ENCODE data around the gene SYNPR. TPM values are rescaled to one million over a fixed set of nuclear protein-coding genes. Genes with fewer than 3 reads are reported as not detected.

Gene SYNPR
- total RNA-seq, 1 donor from 2014 or later, result not detected

DNA sequence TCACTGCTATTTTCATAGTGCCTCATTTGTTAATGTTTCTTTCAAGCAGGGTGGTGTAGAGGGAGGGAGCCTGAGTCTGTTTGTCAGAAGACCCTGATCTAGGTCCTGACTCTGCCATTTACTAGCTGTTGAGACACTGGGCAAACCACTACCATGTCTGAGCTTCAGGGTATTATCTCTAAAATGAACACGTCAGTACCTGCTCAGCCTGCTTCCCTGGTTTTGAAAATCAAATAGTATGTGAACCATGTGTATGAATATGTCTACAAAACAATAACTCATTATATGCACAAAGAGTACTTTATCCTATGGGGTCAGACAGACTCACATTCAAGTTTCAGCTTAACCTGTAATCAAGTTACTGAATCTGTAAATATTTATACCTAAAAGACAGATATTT, 25.1 kb downstream of the SYNPR start:
- no peak for DNase-seq (ENCODE audit: extremely low read depth, low read depth, low spot score)

DNA sequence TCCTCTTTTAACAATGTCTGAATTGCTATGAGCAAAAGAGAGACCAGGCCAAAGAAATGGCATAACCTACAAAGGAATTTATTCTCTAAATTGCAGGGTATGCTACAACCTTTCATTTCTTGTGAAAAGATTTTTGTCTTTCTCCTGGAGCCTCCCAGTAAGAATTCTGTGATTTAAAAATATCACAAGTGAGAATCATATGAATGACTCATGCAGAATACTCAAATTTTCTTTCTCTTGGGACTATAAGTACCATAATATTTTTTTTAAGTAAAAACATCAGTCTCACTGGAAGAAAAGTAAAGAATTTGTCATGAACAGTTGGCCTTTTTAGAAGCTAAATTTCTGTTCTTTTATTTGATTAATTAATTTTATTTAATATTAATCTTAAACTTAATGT, 26.3 kb downstream of the SYNPR start:
- no peak for DNase-seq (ENCODE audit: extremely low read depth, low read depth, low spot score)

DNA sequence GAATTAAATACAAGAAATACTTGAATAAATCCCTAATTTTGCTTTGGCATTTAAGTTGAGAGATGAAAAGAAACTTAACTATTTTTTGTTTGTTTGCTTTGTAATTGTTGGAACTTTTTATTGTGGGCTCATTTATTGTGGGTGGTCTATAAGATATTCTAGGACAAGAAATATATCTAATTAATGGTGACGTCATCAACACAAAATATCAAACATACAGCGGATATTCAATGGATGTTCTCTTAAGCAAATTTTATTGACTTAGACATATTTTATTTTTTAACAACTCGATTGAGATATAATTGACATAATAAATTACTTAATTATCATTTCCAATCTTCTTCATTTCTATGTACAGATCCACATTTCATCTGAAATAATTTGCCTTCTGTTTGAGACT, 30.0 kb downstream of the SYNPR start:
- no peak for DNase-seq (ENCODE audit: extremely low read depth, low read depth, low spot score)

DNA sequence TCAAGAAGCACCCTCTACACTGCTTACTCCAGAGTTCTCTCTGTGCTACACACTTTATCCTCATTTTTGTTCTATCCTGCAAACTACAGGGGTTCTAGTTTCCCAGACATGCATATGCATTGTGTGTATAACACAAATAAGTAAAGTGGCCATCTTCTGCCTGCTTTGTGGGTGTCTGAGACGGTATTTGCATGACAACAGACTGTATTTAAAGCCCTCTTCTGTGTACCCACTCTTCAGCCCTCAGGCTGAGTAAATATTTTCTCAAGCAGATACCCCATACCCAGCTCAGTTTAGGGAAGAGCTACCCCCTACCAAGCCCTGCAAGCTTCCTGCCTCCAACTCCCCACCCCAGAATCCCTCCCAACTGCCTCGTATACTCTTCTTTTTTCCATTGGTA, 31.7 kb downstream of the SYNPR start:
- DNase-seq (ENCODE audit: extremely low read depth, low read depth, low spot score), result no peak

DNA sequence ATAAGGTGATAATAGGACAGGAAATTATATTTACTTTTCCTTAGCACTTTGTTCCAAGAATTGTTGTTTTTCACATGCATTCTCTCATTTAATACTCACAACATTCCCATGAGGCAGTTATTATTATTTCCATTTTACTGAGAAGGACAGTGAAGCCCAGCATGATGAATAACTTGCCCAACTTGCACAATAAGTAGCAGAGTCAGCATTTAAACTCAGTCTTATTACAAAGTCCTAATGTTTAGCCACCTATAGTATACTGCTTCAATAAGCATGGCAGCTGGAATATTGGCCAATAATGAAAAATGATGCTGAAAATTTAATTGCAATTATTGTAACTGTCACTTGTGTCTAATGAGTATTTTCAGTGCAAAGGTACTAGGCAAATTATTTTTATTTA, 45.7 kb downstream of the SYNPR start:
- DNase-seq (ENCODE audit: extremely low read depth, low read depth, low spot score), result no peak

DNA sequence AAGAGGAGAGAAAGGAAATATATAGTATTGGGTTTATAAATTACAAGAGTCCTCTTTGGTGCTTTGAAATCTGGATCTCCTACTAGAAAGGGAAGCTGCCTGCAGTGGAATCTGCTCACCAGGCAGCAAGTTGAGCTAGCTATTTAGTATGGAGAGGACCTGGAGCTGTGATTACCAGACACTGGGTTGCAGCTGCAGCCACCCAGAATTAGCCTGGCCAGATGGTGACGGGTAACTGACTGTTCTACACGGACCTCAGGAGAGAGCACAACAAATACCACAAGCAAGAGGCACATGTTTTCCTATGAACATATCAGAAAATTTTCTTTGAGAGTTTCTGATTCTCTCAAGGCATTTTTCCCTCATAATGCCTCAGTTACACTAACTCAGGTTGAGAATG, 46.5 kb downstream of the SYNPR start:
- no peak for DNase-seq (ENCODE audit: extremely low read depth, low read depth, low spot score)

DNA sequence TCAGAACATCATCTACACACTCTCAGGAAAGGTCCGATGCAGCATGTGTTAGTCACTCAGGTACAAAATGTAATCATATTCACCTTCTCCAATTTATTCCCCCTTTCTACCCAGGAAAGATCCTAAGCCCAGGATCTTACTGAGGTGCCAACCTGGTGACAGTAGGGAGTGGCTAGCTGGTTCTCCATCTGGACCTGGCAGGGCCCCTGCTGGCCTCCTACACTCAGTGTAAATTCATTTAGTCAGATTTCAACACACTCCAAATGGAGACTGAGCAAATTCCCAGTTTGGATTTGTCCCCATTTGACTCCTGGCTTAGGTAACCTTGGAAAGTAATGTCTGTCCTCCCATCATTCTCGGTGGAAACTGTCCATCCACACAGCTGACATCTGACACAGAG, 47.3 kb downstream of the SYNPR start:
- no peak for DNase-seq (ENCODE audit: extremely low read depth, low read depth, low spot score)

DNA sequence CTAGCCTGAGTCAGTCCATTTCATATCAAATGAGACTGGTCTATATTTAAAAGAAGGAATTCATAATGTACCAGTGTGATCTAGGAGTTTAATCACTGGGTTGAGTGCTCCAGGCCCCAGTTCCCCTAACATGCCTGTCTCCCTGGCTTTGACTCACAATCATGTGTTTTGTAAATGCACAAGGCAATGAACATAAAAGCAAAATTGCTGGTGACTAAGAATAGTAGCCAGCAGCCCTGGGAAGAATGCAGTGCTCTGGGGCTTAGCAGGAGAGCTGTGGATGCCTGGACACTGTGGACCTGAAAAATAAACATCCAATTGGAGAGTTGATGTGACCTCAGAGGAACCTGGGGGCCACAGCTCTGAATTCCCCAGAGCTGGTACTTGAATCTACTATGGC, 50.3 kb downstream of the SYNPR start:
- no peak for DNase-seq (ENCODE audit: extremely low read depth, low read depth, low spot score)

DNA sequence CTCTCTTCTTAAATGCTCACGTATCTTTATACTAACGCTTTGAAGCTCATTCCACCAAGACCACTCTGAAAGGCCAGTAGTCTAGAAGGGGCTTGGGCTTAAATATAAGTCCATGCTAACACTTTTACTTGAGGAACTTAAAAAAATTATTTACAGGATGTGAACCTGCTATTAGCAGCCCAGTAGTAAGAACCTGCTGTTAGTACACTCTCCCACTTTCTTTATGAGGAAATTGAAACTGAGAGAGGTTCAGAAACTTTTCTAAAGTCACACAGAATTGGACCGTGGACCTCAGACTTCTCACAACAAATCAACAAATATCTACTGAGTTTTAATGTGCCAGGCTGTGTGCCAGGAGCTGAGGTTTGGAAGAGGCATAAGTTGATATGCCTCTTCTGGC, 53.4 kb downstream of the SYNPR start:
- no peak for DNase-seq (ENCODE audit: extremely low read depth, low read depth, low spot score)

DNA sequence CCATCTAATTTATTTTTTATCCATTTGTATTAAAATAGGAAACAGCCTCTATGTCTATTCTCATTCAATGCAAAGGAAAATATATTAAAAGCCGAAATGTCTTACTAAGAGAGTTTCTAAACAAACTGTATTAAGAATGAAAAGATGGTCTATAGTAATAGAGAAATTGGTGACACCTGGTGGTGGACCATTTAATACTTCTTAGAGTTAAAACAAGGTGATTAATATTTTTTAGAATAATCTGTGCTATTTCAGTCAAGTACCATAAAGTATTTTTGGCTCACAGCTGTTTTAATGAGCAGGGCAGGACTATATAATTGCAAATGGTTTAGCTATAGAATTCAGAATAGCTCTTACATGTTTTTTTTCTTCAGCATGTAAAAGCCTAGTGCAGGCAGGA, 55.7 kb downstream of the SYNPR start:
- DNase-seq (ENCODE audit: extremely low read depth, low read depth, low spot score), result no peak

DNA sequence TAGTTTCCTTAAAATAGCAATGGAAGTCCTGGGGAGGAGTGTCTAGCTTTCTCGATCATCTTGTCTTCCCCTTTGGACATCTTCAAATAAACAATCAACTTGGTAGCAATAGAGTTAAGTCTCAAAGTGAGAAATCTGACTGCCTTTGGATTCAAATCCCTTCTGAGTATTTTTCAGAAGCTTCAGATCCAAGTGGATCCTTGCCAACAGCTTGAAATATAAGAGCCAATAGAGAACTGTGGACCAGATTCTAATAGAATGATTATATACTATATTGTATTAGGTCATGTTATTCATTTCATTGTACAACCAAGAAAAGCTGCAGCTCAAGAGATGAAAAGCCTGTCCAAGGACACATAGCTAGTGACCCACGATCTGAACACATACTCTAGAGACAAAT, 60.2 kb downstream of the SYNPR start:
- no peak for DNase-seq (ENCODE audit: extremely low read depth, low read depth, low spot score)

DNA sequence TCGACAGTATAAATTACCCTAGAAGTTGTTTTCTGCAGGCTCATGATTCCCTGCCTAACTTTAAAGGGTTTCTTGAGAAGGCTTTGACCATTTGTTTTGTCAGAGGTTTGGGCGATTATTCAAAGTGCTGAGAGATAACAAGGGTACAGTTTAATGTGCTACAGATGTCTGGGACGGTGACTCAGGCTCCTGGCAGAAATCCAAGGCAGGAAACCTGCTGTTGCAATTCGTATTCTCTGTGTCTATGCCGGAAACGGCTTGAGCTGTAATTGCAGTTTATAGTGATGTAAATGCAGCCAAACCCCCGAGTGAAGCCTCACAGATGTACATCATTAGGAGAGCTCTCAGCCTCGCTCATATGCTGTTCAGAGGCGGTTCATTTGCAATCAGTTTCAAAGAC, 65.6 kb downstream of the SYNPR start:
- peak; percentile 67 for DNase-seq (ENCODE audit: extremely low read depth, low read depth, low spot score)

DNA sequence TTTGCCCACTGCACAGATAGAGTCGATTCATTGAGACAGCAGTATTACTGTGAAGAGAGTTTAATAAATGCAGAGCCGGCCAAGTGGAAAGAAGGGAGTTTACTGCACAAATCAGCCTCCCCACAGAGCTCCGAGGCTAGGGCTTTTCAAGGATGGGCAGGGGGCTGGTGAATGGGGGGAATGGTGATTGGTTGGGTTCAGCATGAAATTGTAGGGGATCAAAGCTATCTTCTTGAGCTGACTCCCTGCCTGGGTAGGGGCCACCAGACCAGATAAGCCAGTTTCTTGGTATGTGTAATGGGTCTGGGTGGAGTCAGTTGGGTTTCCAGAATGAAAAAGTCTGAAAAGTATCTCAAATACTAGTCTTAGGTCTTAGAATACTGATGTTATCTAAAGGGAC, 66.6 kb downstream of the SYNPR start:
- DNase-seq (ENCODE audit: extremely low read depth, low read depth, low spot score), result no peak

DNA sequence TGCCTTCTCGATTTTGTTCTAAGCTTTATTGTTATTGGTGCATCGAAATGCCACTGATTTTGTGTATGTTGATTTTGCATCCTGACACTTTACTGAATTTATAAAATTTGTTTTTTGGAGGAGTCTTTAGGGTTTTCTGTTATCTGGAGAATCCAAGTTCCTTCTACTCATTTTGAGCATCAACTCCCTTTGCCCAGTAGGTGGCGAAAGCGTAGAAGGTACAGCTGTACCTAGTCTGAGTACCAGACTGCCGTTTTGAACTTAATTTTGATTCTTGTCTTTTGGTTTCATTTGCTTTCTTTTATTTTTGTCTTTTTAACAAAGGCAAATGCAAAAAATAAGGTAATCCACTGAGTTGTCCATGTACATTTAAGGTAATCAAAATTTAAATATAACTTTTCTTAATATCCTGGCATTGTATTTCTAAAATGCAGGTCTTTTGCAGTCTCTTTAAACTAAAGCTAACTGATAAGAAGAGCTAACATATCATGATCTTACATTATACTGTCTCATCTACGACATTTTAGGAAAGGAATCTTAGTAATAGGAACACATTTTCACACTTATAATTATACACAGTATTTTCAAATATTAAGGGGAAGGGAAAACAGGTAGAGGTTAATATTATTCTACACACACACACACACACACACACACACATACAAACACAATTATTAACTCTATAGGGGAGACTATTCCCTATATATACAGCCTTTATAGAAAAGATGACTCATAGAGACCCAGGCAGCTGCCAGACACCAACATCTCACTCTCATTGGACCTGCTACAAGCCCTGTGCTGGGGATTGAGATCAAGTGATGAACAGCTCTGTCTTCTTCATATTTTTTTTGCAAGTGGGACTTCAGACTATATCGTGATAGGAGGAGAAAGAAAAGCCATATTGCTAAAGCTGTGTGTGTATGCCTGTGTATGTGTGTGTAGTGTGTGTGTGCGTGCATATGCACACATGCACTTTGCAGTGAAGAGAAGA, 71.8 kb downstream of the SYNPR start:
- DNase-seq (ENCODE audit: extremely low read depth, low read depth, low spot score), result no peak

DNA sequence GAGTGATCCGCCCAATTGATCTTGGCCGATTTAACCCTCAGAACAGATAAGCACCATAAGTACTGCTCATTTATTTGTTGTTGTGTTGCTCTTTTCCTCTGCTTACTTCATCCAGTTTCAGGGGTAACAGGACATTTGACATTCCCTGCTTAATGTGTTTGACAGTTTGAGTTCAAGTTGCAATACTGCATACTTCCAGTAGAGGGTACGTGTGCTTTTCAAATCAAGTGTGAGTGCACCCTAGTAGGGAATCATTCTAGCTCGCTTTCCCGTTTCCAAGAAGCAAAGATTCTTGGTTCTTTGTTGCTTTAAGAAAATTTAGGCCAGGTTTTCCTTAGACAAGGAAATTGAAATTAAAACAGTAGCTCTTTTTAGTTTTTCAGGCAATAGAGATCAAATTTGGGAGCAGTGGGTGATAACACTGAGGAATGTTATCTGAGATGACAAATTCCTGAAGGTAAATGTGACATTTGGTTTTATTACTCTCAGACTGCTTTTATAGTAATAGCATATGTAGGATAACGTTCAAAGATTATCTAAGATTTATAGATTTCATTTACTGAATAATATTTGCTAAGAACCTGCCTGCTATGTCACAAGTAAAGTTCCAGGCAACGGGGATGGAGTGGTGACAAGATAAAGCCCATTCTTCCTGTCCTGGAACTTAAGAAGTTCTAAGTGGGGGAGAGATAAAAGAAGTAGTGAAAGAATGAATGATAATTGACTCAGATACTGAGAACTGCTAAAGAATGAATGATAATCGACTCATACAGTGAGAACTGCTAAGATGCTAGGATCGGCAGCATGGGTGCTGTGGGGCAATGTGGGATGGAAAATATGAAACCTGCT, 73.3 kb downstream of the SYNPR start:
- peak; percentile 55 for DNase-seq (ENCODE audit: extremely low read depth, low read depth, low spot score)

DNA sequence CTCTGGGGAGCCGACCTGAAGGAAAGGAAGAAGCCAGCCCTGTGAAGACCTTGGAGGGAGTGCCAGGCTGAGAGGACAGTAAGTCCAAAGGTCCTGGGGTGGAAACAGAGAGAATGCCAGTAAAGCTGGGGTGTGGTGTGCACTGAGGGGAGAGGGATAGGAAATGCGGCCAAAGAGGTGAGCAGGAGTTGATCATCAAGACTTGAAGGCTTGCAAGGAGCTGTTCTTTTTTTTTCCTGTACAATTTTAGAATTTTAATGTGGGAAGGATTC, 73.8 kb downstream of the SYNPR start:
- DNase-seq (ENCODE audit: extremely low read depth, low read depth, low spot score), result no peak

DNA sequence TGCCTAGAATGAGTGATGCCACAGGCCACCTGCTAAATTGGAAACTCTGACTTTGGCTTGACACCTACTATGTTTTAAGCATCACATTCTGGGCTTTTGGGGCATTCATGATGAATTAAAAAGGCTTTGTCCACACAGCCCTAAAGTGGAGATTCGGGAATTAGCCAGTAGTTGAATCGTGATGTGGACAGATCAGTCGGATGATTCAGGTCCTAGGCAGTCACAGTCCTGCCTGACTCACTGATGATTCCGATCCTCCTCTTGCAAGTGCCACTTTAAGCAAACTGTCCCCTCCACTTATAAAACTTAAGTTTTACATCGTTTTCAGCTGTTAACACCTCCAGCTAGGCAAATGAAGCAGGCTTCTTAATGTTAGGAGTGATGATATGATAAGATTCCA, 75.3 kb downstream of the SYNPR start:
- no peak for DNase-seq (ENCODE audit: extremely low read depth, low read depth, low spot score)

DNA sequence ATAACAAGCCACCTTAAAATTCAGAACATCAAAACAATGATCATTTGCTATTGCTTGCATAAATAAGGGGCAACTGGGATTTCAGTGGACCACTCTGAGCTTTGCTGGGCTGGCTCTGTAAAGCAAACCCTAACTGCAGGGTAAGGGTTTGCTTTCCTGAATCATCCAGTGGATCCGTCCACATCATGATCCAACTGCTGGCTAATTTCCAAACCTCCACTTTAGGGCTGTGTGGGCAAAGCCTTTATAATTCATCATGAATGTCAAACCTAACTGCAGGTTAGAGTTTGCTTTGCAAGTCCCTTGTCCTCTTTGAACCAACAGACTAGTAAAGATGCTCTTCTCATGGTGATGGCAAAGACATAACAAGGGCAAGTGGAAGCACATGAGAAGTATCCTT, 76.1 kb downstream of the SYNPR start:
- no peak for DNase-seq (ENCODE audit: extremely low read depth, low read depth, low spot score)

DNA sequence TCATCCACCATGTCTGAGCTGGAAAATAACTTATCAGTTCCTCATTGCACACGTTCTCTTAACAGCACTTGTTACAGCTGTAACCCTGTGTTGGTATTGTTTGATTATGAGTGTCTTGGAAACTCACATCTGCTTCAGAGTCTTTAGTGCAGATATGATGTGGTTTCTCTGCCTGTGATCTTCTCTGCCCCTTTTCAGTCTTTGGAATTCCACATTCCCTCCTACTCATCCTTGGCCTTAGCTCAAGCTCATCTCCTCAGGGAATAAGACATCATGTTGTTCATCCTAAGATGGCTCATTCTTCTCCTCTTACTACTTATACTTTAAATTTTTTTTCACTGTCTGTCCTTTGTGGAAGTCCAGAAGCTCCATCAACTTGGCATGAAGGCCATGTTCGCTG, 77.7 kb downstream of the SYNPR start:
- DNase-seq (ENCODE audit: extremely low read depth, low read depth, low spot score), result no peak

DNA sequence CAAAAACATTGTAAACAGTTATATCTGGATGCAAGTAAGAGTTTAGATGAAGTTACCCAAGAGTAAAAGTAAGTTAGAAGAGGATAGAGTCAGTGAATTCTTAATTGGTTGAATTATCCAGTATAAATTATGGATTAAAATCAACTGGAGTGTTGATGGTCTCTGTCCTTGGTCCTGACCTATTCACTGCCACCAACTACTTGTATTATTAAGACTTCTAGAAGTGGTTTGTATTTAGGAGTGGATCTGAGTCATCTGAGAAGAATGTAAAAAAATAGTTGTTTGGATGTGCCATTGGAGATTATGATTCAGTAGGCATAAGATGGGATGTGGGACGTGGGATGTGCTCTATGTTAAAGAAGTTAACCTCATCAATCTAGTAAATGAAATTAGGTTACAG, 86.4 kb downstream of the SYNPR start:
- DNase-seq (ENCODE audit: extremely low read depth, low read depth, low spot score), result no peak

DNA sequence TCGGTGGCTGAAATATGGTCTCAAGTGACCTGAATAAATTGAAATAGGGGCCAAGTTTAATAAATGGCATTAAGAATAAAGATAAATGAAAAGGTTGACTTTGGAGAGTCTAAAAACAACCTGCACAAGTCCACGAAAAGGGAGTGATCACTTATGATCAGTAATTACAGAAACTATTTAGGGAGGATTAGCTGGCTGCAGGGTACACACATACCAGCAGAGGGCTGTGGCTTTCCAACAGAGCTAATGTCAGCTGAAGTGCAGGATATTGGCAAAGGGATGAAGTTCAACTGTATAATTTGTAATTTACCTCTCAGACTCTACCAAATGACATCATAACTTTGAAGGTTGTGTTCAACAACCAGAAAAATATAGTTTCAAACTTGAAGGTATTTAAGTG, 86.8 kb downstream of the SYNPR start:
- no peak for DNase-seq (ENCODE audit: extremely low read depth, low read depth, low spot score)

DNA sequence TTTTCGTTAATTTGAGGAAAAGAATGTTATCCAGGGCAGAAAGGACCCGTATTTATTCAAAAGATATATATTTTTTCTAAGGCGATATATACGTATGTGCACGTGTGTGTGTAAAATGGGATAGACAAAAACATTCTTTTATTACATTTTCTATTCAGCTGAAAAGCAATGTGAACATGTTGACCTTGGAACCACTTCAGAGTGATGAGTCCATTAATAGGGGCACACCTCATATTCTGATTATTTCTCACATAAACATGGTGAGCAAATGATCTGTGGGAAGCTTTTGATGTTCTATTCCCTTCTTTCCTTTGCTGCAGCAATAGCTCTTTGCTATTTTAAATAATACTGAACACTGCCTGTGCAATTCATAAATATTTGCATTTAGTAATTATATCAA, 87.6 kb downstream of the SYNPR start:
- DNase-seq (ENCODE audit: extremely low read depth, low read depth, low spot score), result no peak

Data from glomerular endothelial cell (primary cell).